Osteocyte (in vitro differentiated cells): Measurements from ENCODE around the gene IRAK3. TPM values are rescaled to one million over a fixed set of nuclear protein-coding genes. Genes with fewer than 3 reads are reported as not detected.

Experiments
- DNase-seq: peaks from one replicate; pipeline ENCODE4 v3.0.0; 2021; ENCODE audit warnings: mixed read lengths; ENCODE audit not compliant: unreplicated experiment; ENCODE audit errors: extremely low spot score
- H3K27ac Mint-ChIP-seq: one replicate; pipeline ENCODE4 v1.8.0; 2021; ENCODE audit warnings: mild to moderate bottlenecking, mixed read lengths; ENCODE audit not compliant: unreplicated experiment
- H3K27me3 Mint-ChIP-seq: one replicate; pipeline ENCODE4 v1.8.0; 2021; ENCODE audit warnings: mixed read lengths; ENCODE audit not compliant: unreplicated experiment
- H3K36me3 Mint-ChIP-seq: one replicate; pipeline ENCODE4 v1.8.0; 2021; ENCODE audit warnings: mixed read lengths; ENCODE audit not compliant: unreplicated experiment
- H3K4me1 Mint-ChIP-seq: one replicate; pipeline ENCODE4 v1.8.0; 2021; ENCODE audit warnings: mixed read lengths; ENCODE audit not compliant: unreplicated experiment
- H3K4me3 Mint-ChIP-seq: one replicate; pipeline ENCODE4 v1.8.0; 2021; ENCODE audit warnings: mild to moderate bottlenecking, moderate library complexity, mixed read lengths; ENCODE audit not compliant: unreplicated experiment
- H3K9me3 Mint-ChIP-seq: one replicate; pipeline ENCODE4 v1.8.0; 2021; ENCODE audit warnings: mixed read lengths; ENCODE audit not compliant: unreplicated experiment
- CTCF ChIP-seq: fragments of 200-600 bp; sonication (generic); IDR thresholded peaks from 2 replicates; pipeline ENCODE4 v1.5.0; 2021; ENCODE audit warnings: antibody characterized with exemption, mild to moderate bottlenecking, moderate library complexity
- total RNA-seq: library from RNA; stranded (reverse); gene quantifications from 2 replicates; pipeline ENCODE4 v1.2.1, GENCODE V29; 2021

Gene IRAK3
- total RNA-seq, 1 donor from 2014 or later: 0.32 TPM

- peaks cover 3% of the 10 kb centered on the region for H3K27me3 Mint-ChIP-seq
- no peak overlapping the region for H3K4me3 Mint-ChIP-seq
- H3K4me1 Mint-ChIP-seq: peaks cover 2% of the 10 kb centered on the region
- no peak for DNase-seq
- peaks cover 9% of the 10 kb centered on the region for H3K9me3 Mint-ChIP-seq
- no peak overlapping the region for H3K27ac Mint-ChIP-seq
- H3K36me3 Mint-ChIP-seq: peaks cover 11% of the 10 kb centered on the region
- TF ChIP-seq CTCF: no peak
These were observed 26.3 kb upstream of the IRAK3 start for GRCh38 chr12:66162701-66163100.

GRCh38 chr12:66163289-66163688, 25.7 kb upstream of the IRAK3 start:
- Mint-ChIP-seq H3K4me3 (no peak overlapping the region), H3K27me3 (peaks cover 3% of the 10 kb centered on the region), H3K27ac (no peak overlapping the region), H3K9me3 (peaks cover 9% of the 10 kb centered on the region), H3K36me3 (peaks cover 13% of the 10 kb centered on the region), H3K4me1 (peaks cover 3% of the 10 kb centered on the region)
- no peak for DNase-seq
- no peak for TF ChIP-seq CTCF

- Mint-ChIP-seq H3K4me3 (no peak overlapping the region), H3K4me1 (peaks cover 10% of the 10 kb centered on the region), H3K36me3 (peaks cover 13% of the 10 kb centered on the region), H3K27ac (no peak overlapping the region), H3K9me3 (peaks cover 9% of the 10 kb centered on the region), H3K27me3 (peaks cover 3% of the 10 kb centered on the region)
- DNase-seq: no peak
- no peak for TF ChIP-seq CTCF
These were observed 24.6 kb upstream of the IRAK3 start for GRCh38 chr12:66164349-66164821.

- peaks cover 8% of the 10 kb centered on the region for H3K36me3 Mint-ChIP-seq
- peaks cover 3% of the 10 kb centered on the region for H3K27me3 Mint-ChIP-seq
- DNase-seq: no peak
- peaks cover 10% of the 10 kb centered on the region for H3K4me1 Mint-ChIP-seq
- TF ChIP-seq CTCF: no peak
- no peak overlapping the region for H3K27ac Mint-ChIP-seq
- H3K4me3 Mint-ChIP-seq: no peak overlapping the region
- peaks cover 9% of the 10 kb centered on the region for H3K9me3 Mint-ChIP-seq
These were observed 23.9 kb upstream of the IRAK3 start for GRCh38 chr12:66165141-66165540.

GRCh38 chr12:66166561-66166960, 22.5 kb upstream of the IRAK3 start:
- Mint-ChIP-seq H3K9me3 (peaks cover 9% of the 10 kb centered on the region), H3K4me1 (peaks cover 10% of the 10 kb centered on the region), H3K27me3 (peaks cover 3% of the 10 kb centered on the region), H3K27ac (no peak overlapping the region), H3K36me3 (peaks cover 8% of the 10 kb centered on the region), H3K4me3 (no peak overlapping the region)
- DNase-seq: no peak
- TF ChIP-seq CTCF: no peak
